ENCODE results near the gene KRT81. TPM values are rescaled to one million over a fixed set of nuclear protein-coding genes. Genes with fewer than 3 reads are reported as not detected.

Gene KRT81
- total RNA-seq: not detected
- long read RNA-seq: 0 reads

DNA sequence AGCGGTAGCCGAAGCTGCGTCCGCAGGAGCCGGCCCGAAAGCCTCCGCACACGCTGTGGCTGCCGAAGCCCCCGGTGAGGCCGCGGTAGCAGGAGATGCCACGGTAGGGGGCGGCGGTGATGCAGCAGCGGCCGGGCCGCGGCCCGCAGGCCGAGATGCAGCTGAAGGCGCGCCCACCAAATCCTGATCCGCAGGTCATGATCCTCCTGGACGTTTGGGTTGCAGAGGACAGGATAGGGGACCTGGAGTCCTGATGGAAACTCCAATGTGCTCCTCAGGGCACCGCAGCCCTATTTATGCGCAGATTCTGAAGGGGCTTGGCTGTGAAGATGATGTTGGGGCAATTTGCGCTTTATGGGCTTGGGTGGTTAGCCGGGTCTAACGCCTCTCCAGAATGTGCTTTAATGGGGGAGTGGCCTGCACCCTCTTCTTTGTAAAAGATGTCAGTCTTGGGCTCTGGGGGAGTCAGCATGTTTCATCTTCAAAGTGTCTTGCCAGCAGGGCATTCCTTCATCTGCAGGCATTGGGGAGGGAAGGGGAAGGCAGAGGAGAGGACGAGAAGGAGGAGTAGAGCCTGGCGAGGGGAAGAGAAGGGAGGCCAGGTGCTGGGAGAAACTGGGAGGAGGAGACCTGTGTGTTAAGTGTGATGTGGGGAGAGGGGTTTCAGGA is at the start of gene KRT81:
TSS of gene KRT81 (minus strand) at position 268 of the 669 bp plus-strand sequence. CDS start at position 199, 69 bp downstream.
- intact Hi-C loops (cut with DNase I): no loop called here
- DNase-seq (ENCODE audit: low spot score): peak; percentile 29

DNA sequence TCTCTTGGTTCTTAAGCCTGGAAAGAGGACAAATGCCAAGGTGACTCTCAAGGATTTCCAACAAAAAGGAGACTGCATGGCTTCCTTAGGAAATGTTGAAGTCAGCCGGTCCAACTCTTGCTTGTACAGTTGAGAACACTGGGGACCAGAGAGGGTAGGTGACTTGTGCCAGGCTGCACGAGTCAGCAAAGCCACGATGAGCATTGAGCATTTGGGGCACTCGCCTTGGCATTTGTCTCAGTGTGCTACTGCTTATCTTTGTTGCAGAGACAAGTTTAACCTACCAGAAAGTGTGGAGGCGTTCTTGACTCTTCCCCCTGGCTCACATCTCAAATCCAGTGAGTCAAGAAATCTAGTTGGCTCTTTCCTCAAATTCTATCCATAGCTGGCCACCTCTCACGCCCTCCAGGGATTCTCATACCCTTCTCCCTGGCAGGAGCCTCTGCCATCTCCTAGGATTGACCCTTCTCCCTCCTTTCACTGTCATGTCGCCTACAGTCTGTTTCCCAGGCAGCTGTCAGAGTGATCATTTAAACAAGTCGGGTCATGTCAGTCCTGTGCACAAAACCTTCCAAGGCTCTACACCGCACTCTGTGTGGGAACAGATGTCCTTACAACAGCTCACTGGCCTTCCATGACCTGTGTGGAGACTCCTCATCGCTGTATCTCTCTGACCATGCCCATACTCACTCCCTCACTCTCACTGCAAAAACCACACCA is 47.1 kb upstream of the KRT81 start:
- intact Hi-C loops (cut with DNase I): no loop called here
- DNase-seq (ENCODE audit: low spot score): peak; percentile 53

DNA sequence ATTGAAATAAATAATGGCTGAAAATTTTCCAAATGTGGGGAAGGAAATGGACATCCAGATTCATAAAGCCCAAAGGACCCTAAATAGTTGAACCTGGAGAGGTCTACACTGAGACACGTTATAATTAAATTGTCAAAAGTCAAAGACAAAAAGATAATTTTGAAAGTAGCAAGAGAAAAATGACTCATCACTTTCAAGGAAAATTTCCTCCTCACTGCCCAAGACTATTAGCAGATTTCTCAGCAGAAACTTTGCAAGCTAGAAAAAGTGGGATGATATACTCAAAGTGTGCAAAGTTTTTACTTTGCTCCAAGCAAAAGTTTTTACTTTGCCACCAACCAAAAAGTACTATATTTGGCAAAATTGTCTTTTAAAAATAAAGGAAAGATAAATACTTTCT is 45.7 kb upstream of the KRT81 start:
- DNase-seq (ENCODE audit: low spot score): no peak
- intact Hi-C loops (cut with DNase I): no loop called here

DNA sequence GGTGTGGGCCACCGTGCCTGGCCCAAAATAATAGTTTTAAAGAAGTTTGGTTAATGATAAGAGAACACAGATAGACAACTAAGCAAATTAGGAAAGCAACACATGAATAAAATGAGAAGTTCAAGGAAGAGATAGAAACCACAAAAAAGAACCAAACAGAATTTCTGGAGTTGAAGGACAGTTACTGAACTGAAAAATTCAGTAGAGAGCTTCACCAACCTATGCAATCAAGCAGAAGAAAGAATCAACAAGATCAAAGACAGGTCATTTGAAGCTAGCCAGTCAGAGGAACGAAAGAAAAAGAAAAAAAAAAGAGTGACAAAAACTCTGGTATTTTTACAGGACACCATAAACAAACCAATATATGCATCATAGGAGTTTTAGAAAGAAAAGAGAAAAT is 45.3 kb upstream of the KRT81 start:
- intact Hi-C loops (cut with DNase I): no loop called here
- DNase-seq (ENCODE audit: low spot score): no peak

DNA sequence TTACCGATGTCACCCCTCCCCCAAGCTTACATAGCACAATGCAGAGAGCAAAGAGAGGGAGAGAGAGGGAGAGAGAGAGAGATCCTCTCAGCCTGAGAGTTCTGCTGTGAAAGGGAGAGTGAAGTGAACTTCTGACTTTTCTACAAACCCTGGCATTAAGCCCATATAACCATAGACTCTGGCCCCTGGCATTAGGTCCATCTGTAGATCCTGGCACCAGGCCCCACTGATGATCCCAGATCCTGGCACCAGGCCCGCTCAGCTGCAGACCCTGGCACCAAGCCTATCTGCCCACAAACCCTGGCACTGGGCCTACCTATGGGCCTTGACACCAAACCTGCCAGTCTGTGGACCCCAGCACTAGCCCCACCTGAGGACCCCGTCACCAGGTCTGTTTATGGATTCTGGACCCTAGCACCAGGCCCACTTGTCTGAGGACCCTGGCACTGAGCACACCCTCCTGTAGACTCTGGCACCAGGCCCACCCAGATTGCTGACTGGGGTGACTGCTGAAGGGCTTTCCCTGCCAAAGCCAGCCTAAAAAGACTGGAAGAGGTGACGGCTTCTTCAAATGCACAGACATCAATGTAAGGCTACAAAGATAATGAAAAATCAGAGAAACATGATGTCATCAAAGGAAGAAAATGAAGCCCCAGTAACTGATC is 44.4 kb upstream of the KRT81 start:
- DNase-seq (ENCODE audit: low spot score): peak; percentile 63
- intact Hi-C loops (cut with DNase I): no loop called here

DNA sequence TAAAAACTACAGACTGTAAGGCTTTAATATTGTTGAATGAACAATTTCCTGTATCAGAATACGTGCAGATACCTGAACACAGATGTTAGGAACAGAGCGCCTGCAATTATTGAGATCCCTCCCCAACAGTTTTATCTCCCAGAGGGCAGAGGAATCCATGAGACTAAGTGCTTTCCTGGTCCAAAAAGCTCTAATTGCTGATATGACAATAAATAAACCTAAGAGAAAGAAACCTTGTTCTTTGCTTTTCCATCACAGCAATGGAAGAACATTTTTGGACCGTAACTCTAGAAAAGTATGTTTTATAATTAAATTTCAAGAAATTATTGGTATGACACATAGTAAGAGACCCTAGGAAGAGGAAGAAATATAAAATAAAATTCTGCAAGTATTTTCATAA is 42.9 kb upstream of the KRT81 start:
- intact Hi-C loops (cut with DNase I): no loop called here
- DNase-seq (ENCODE audit: low spot score): no peak

DNA sequence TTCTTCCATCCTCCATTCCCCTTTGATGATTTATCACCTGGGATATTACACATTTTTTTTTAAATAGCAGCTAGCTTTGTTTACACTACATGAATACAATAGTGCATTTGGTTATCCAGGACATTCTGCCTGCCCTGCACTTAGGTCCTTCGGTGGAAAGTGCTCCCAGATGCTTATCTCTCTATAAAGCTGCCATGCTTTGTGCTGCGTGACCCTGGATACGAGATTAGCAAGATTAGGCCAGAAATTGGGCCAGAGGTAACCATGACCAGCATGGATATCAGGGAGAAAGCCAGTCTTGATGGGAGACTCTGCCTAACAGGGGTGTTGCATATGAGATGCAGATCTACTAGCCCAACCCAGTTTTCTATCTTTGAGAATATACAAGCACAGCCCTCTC is 42.0 kb upstream of the KRT81 start:
- intact Hi-C loops (cut with DNase I): no loop called here
- no peak for DNase-seq (ENCODE audit: low spot score)

DNA sequence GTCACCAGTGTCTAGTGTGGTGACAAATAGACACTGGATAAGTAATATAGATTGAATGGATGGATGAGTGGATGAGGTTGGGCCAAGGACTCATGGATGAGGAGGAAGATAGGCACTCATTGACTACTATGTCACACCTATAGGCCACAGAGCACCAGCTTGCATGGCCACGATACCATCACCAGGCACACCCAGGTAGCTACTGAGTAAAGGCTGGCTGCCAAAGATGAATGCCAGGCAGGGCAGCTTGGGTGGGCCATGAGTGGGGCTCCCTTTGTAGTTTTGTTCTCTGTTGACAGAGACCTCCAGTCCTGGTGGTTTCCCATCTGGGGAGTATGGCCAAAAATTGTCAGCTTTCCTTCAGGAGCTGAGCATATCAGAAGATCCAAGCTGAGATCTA is 41.0 kb upstream of the KRT81 start:
- intact Hi-C loops (cut with DNase I): no loop called here
- DNase-seq (ENCODE audit: low spot score): no peak

DNA sequence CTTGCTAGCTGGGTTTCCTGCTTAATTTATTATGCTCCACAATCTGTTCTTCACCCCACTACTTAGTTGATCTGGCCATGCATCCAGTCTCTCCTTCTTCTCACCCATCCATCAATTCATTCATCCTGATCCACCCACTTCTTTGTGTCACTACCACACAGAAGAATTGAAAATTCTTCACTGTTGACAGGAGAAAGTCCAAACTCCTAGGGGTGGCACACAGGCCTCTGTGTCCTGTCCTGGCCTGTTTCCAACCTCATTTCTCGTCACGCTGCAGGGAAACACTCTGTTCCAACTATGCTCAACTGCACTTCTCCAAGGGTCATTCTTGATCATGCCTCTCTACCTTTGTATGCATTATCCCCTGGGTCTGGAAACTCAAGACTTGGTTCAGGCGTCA is 40.5 kb upstream of the KRT81 start:
- intact Hi-C loops (cut with DNase I): no loop called here

DNA sequence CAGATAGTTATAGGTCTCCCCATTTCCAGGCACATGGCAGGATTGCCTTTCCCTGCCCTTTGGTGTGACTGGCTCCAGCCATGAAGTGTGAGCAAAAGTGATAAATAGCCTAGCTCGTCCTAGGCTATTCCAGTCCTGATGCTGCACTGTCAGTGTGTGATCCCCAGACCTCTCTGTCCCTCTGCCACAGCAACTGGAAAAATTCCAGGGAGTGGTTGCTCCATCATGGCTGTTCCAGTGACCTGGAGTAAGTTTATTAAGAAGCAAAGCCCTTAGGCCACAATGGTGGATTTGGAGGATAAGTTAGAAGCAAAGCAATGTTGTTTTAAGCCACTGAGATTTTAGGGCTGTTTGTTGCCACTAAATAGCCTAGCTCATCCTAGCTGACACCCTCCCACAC is 39.7 kb upstream of the KRT81 start:
- DNase-seq (ENCODE audit: low spot score): no peak
- intact Hi-C loops (cut with DNase I): no loop called here

More for the DNA sequence above, 40.5 kb upstream of the KRT81 start:
- no peak for DNase-seq (ENCODE audit: low spot score)

DNA sequence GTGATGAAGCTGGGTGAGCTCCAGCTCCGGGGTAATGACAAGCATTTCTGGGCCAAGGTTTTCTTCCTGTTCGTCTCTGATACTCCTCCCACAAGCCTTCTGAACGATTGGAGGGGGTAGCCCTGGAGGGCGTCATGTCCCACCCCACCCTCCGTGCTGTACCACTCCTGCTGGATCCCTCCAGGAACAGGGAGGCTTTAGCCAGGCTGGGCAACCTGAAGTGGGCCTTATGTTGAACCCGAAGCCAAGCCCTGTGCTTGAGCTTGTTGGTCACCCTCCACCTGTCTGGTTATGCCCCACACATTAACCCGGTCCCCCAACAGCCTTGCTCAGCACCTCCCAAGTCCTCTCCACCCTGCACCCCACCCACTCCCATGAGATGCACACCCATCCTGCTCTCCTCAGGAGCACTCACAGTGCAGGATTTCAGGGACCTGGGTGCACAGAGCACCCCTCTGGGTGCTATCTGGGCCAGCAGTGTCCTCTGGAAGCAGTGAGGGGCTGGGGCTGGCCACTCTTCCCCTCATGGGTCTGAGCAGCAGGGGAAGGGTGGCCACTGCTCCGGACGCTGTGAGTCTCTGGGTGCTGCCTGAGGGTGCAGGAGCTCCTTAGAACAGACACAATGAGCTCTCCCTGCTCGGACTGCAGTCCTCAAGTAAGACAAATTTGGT is 36.6 kb upstream of the KRT81 start:
- intact Hi-C loops (cut with DNase I): loop anchor here (1.0 kb wide), 1 partner anchor 172 kb away; no protein-coding TSS in a partner anchor
- no peak for DNase-seq (ENCODE audit: low spot score)

DNA sequence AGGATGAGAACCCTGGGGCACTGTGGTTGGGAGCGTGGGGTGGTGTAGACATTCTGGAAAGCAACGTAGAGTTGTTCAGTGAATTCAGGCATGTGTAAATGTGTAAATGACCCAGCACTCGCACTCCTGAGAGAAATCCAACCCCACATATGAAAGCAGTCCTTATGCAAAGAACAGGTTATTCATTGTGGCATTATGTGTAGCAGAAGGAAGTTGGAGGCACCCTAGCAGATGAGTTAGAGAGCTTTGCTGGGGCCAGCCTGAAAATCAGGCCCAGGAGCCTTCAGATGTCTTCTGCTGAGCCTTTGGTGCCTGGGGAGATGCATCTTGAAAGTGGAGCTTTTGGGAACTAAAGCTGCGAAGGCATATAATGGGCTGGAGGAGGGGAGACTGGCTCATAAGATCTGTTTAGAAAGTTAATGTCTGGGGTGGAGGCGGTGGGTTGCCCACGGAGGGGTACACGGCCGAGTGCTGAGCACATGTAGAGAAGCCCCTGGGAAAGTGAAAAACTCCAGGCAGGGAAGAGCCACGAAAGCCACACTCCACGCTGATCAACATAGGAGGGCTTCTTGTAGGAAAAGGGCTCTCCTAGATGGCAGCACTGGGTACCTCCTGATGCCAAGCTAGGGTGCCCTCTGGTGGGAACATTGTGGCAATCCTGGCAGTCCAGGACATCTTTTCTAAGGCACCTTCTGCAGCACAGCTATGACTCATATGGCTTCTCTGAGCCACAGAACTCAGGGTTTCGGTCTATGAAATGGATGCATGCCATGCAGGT is 35.9 kb upstream of the KRT81 start:
- intact Hi-C loops (cut with DNase I): loop anchor here (1.0 kb wide), 1 partner anchor 171 kb away; no protein-coding TSS in a partner anchor

DNA sequence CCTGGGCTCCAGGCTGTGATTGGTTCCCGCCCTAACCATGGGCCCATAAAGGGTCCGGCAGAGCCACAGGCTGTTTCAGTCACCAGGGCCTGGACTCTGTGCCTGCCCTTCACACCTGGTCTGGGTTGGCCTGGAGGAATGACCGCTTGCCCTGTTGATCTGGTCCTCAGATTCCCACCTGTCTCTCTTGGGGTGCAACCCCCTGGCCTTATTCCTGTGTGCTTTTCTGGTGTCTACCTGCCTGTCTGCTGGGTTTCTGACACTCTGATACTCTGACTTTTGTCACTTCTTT is 32.8 kb upstream of the KRT81 start:
- DNase-seq (ENCODE audit: low spot score): no peak
- intact Hi-C loops (cut with DNase I): no loop called here

More for the DNA sequence above, 35.9 kb upstream of the KRT81 start:
- DNase-seq (ENCODE audit: low spot score): peak; percentile 82

DNA sequence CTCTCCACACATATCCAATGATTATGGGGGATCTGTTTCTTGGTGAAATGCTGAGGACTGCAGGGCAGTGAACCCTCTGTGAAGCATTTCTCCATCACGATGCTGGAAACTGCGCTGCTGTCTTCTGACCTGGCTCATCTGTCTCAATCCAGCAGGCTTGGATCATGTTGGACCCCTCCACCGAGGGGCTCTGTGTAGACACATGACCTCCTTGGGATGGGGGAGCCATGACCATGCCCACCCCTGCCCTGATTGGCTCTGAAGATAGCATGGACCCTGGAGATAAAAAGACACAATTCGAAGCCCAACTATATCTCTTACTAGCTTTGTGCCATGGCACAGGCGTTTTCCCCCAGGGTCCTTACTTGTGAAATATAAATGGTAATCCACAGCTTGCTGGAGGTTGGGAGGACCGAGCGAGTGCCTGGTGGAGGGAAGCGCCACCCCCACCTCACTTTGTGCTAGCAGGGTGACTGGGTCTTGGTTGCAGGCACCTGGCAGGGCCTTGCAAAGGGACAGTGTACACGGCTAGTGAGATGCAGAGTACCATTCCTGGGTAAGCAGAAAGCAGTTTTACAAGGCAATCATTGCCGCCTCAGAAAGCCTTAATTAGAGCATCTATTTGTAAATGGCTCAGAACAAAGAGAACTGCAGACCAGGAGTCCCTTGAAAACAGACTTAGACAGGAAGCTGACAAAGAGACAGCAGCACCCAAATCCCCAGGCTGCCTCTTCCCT is 32.2 kb upstream of the KRT81 start:
- peak; percentile 36 for DNase-seq (ENCODE audit: low spot score)
- intact Hi-C loops (cut with DNase I): no loop called here

DNA sequence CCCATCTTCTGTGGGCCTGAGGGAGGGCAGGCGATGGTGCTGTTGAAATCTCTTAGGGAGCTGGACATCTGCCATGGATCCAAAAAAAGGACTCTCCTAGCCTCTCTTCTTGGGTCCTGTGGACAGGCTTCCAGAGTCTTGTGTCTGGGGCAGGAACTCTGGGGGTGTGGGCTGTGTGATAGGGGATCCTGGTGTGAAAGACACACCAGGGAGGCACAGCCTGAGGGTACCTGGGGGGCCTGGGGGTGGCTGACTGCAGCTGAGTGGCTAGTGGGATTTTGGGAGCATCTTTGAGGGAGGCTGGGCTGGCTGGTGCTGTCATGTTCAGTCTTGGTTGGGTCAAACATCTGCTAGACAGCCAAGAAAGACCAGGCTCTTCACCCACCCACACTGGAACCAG is 31.7 kb upstream of the KRT81 start:
- no peak for DNase-seq (ENCODE audit: low spot score)
- intact Hi-C loops (cut with DNase I): no loop called here

DNA sequence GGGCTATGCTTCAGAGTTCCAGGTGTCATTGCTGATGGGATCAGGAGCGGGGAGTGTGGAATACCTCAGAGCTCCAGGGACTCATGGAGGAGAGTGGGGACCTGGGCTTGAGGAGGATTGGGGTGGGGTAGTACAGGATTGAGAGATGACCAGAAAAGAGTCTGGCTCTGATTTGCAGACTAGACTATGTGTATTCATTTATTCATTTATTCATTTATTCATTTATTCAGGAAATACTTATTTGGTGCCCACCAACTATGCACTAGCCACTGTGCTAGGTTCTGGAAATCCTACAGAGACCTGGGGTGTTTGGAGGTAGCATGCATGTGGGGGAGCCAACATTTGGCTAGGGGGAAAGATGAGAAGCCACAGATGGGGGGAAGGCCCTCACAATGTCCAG is 30.7 kb upstream of the KRT81 start:
- peak; percentile 17 for DNase-seq (ENCODE audit: low spot score)
- intact Hi-C loops (cut with DNase I): no loop called here

DNA sequence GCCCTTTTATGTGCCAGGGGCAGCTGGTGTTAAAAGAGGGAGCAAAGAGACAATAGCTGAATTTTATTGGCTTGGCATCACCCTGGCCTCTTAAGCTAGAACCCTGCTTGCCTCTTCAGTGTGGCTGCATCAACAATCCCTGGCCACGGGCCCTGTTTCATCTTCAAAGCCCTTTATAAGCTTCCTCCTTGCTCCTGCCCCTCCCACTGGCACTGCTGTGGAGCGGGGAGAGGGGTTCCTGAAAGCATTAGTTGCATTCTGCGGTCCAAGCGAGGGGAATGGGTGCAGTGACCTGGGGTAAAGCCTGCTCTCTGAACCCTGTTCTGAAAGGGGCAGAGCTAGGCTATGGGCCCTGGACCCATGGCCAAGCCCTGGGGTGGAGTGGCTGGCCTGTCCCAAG is 30.1 kb upstream of the KRT81 start:
- intact Hi-C loops (cut with DNase I): no loop called here
- DNase-seq (ENCODE audit: low spot score): peak; percentile 58

DNA sequence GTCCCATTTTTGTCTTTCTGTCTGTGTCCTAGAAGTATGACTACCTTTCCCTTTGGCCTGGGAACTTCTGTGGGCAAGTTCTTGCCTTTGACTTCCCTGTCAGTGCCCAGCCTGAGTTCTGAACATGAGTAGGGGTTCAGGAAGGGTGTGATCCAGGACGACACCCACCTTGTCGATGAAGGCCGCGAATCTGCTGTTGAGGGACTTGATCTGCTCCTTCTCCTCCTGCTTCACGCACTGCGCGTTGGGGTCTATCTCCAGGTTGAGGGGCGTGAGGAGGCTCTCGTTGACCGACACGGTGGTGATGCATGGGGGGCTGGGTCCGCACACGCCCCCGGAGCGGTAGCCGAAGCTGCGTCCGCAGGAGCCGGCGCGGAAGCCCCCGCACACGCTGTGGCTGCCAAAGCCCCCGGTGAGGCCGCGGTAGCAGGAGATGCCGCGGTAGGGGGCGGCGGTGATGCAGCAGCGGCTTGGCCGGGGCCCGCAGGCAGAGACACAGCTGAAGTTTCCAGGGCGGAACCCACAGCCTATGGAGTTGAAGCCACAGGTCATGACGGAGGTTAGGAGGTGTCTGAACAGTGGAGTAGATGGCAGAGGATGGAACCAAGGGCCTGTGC is 29.6 kb upstream of the KRT81 start, which contains the start of gene KRT83:
TSS of gene KRT83 (minus strand) at position 615 of the 617 bp plus-strand sequence. CDS start at position 552, 63 bp downstream.
- intact Hi-C loops (cut with DNase I): no loop called here
- peak; percentile 43 for DNase-seq (ENCODE audit: low spot score)

All from cardiac septum (tissue), 1 donor.